ENCODE data around the gene TMBIM4. TPM values are rescaled to one million over a fixed set of nuclear protein-coding genes. Genes with fewer than 3 reads are reported as not detected.

Gene TMBIM4
- polyA plus RNA-seq, 1 of the 3 experiments (the other 2 are of a cell fraction) = 68.5 TPM

GRCh38 chr12:66144791-66145754 is 24.7 kb downstream of the TMBIM4 start:
- H2AFZ ChIP-seq (ENCODE audit: low read depth) = no peak overlapping the region

More at GRCh38 chr12:66144791-66145754, 24.7 kb downstream of the TMBIM4 start:
- Histone ChIP-seq H3K36me3 (replicated peaks in 1 of 2; ENCODE audit: control insufficient read depth in 1 of 2, insufficient read depth in 2 of 2, low read length in 1 of 2) (peaks cover 50 to 75% of the 10 kb centered on the region in 2 experiments), H3K9me3 (peaks cover 23% of the 10 kb centered on the region), H3K4me2 (no peak overlapping the region), H3K4me3 (ENCODE audit: low read depth in 2 of 2, low read length in 1 of 2) (no peak overlapping the region), H4K20me1 (ENCODE audit: insufficient read depth) (no peaks in the 10 kb centered on the region), H3K27me3 (ENCODE audit: insufficient read depth) (no peaks in the 10 kb centered on the region), H3K79me2 (ENCODE audit: insufficient read depth) (peaks cover 12% of the 10 kb centered on the region; the same call in 1 of the 2 replicates), H3K27ac (ENCODE audit: low read depth in 2 of 2, low read length in 1 of 2) (no peak overlapping the region; a peak in 1 of 4 replicates), H3K9me2 (no peaks in the 10 kb centered on the region), H3F3A (replicated peaks; ENCODE audit: insufficient read depth) (peaks cover 23% of the 10 kb centered on the region), H3K9ac (no peak overlapping the region), H3K4me1 (ENCODE audit: control insufficient read depth in 1 of 2, insufficient read depth in 2 of 2, low read depth in 1 of 2, low read length in 1 of 2) (no peaks in the 10 kb centered on the region; a peak in 1 of 4 replicates)
- ChIA-PET CTCF (interaction anchor here (0.6 to 1.4 kb wide), 12 partner anchors 9 to 217 kb away, joined by 3 to 12 read pairs (median 3); partner anchors contain the start of genes LLPH and TMBIM4), POLR2A (no interaction called here)
- DNase-seq = peak; percentile 39
- WGBS (ENCODE audit: low lambda C conversion rate) = 76% methylated on average over 7 of the region's 7 CpGs
- TF ChIP-seq JUND (IDR thresholded peaks at IDR 0.05) (no peak), GABPA (IDR thresholded peaks at IDR 0.05; ENCODE audit: low read depth) (peak; percentile 31; the same call in 1 of the 2 replicates), TEAD4 (IDR thresholded peaks at IDR 0.05; ENCODE audit: borderline replicate concordance, insufficient read depth) (peak; percentile 59; the same call in 1 of the 2 replicates), PBX3 (IDR thresholded peaks at IDR 0.05) (no peak), ELF1 (IDR thresholded peaks at IDR 0.05) (0 out of 2 replicates have a peak, but pooled peaks have one; percentile 17), RAD21 (IDR thresholded peaks at IDR 0.05; ENCODE audit: low read length) (peak; percentile 56), SMC3 (IDR thresholded peaks at IDR 0.05; ENCODE audit: low read depth, low read length) (peak; percentile 26; the same call in 1 of the 2 replicates), SIN3A (IDR thresholded peaks at IDR 0.05; ENCODE audit: borderline replicate concordance, low read depth, low read length) (no peak), EZH2phosphoT487 (IDR thresholded peaks at IDR 0.05; ENCODE audit: borderline replicate concordance, low read depth) (no peak), POLR2AphosphoS5 (IDR thresholded peaks at IDR 0.05; ENCODE audit: low read depth, low read length) (no peak), CTCF (IDR thresholded peaks at IDR 0.05) (peak; percentile 65)
